Fibroblast of lung (primary cell): ENCODE data around the gene NEDD4. TPM values are rescaled to one million over a fixed set of nuclear protein-coding genes. Genes with fewer than 3 reads are reported as not detected.

Experiments
- DNase-seq, 2 donors: peaks; one replicate each; pipeline versions ENCODE4 v3.0.0 to v3.0.0-alpha.2; 2010; ENCODE audit warnings: low read depth in 2 of 2
- H2AFZ ChIP-seq: 2 replicates; pipeline ENCODE4 v1.5.1; 2012; ENCODE audit warnings: low read length, control low read depth, inconsistent platforms
- H3K27ac ChIP-seq: 2 replicates; pipeline ENCODE4 v1.5.1; 2011; ENCODE audit warnings: low read length, control low read depth; ENCODE audit not compliant: insufficient read depth
- H3K27me3 ChIP-seq: 2 replicates; pipeline ENCODE4 v1.5.1; 2011; ENCODE audit warnings: mild to moderate bottlenecking, low read length; ENCODE audit not compliant: control insufficient read depth, insufficient read depth
- H3K36me3 ChIP-seq: 2 replicates; pipeline ENCODE4 v1.5.1; 2011; ENCODE audit warnings: low read length; ENCODE audit not compliant: control insufficient read depth, insufficient read depth
- H3K4me1 ChIP-seq: 2 replicates; pipeline ENCODE4 v1.5.1; 2011; ENCODE audit warnings: low read length; ENCODE audit not compliant: control insufficient read depth, insufficient read depth; ENCODE audit errors: extremely low read depth
- H3K4me2 ChIP-seq: 2 replicates; pipeline ENCODE4 v1.5.1; 2011; ENCODE audit warnings: low read length, control low read depth; ENCODE audit not compliant: insufficient read depth; ENCODE audit errors: extremely low read depth
- H3K4me3 ChIP-seq, 4 experiments: fragments of 200-600 bp in 1 of 4; sonication (generic) in 1 of 4; replicated peaks in 1 of 4; 2 replicates each; pipeline ENCODE4 v1.5.1; 2011 to 2016; ENCODE audit warnings: low read length in 4 of 4, low read depth in 3 of 4, mild to moderate bottlenecking in 3 of 4, control low read depth in 2 of 4, inconsistent platforms in 1 of 4, mixed read lengths in 1 of 4; ENCODE audit not compliant: insufficient read depth in 1 of 4; ENCODE audit errors: control extremely low read depth in 1 of 4
- H3K79me2 ChIP-seq: 2 replicates; pipeline ENCODE4 v1.5.1; 2012; ENCODE audit warnings: mild to moderate bottlenecking, low read length, inconsistent platforms; ENCODE audit not compliant: control insufficient read depth, insufficient read depth
- H3K9ac ChIP-seq: 2 replicates; pipeline ENCODE4 v1.5.1; 2011; ENCODE audit warnings: mild to moderate bottlenecking, low read length, control low read depth; ENCODE audit not compliant: insufficient read depth
- H3K9me3 ChIP-seq: 2 replicates; pipeline ENCODE4 v1.5.1; 2012; ENCODE audit warnings: low read depth, low read length; ENCODE audit not compliant: control insufficient read depth, insufficient read depth
- H4K20me1 ChIP-seq: 2 replicates; pipeline ENCODE4 v1.5.1; 2011; ENCODE audit warnings: low read length; ENCODE audit not compliant: control insufficient read depth, insufficient read depth; ENCODE audit errors: extremely low read depth
- EZH2 ChIP-seq: IDR thresholded peaks from 2 replicates; pipeline ENCODE4 v1.5.1; 2012; ENCODE audit warnings: low read length, control low read depth, mild to moderate bottlenecking; ENCODE audit errors: missing control alignments
- polyA plus RNA-seq, 2 donors: library from polyadenylated mRNA; depleted of rRNA in 1 of 2; stranded (reverse) in 1 of 2; unstranded in 1 of 2; fragments of >200 nt; gene quantifications; 2 replicates each; pipeline ENCODE4 v1.2.1, GENCODE V29; 2011 to 2012; ENCODE audit warnings: missing spikeins in 1 of 2
- total RNA-seq: library from RNA; depleted of rRNA; stranded (reverse); fragments of >200 nt; gene quantifications from 2 replicates; pipeline ENCODE4 v1.2.1, GENCODE V29; 2014
- TF ChIP-seq, protein P1 (sequence below), 2 donors: IDR thresholded peaks in 1 of 2; conservative IDR thresholded peaks in 1 of 2; 1 replicate in 1 of 2; 2 replicates in 1 of 2; pipeline ENCODE4 v1.5.1; 2011 to 2012; ENCODE audit warnings: low read length in 2 of 2, control low read depth in 1 of 2, inconsistent platforms in 1 of 2, low read depth in 1 of 2, mild to moderate bottlenecking in 1 of 2

Gene NEDD4
- total and polyA plus RNA-seq, 2 donors (not counting 1 experiment from before 2014, with no cell fraction given), result 21.6 to 30.9 TPM

DNA sequence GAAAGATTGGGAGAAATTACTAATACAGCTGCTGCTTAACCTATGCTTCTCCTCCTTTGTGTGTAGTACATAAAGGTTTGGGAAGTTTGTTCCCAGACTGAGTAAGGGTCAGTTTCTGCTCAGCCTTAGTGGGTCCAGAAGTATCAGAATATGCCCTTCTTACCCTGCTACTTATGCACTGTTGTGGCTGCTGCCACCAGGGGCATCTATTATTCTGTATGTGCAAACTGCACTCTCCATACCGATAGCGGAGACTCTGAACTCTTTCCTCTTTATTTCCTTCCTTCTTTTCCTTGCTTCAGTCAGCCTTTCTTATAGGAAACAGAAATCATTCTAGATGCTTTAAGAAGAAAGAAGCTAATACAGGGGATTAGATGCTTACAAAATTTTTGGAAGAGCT, 4.0 kb downstream of the NEDD4 start:
- DNase-seq, result no peak
- H3K36me3 ChIP-seq, result no peaks in the 10 kb centered on the region

DNA sequence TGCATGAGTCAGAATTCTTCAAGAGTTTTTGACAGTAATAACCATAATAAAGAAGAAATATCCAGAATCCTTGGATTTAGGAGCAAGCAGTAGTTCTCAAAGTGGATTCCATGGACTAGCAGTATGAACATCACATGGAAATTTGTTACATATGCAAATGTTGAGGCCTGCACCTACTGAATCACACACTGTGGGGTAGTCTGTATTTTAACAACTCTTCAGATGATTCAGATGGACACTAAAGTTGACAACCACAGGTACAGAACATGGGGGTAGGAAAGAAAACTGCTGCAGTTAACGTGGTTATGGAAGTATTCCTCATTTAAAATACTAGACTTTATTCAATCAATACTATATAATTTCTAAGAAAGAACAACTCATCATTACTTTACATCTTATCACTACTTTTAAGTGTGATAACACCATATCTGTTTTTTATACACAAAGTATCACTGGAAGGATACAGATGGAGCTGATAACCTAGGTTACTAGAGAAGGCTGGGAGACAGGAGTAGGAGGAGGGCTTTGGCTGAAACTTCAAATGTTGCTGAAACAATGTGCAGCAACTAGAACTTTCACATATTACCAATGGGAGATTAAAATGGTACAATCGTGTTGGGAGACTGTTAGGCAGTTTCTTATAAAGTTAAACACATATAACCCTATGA, 11.7 kb downstream of the NEDD4 start:
- H3K79me2 ChIP-seq, result peaks cover 23% of the 10 kb centered on the region

More for the DNA sequence above, 4.0 kb downstream of the NEDD4 start:
- no peak overlapping the region for H3K9ac ChIP-seq
- H2AFZ ChIP-seq, result no peak overlapping the region
- peaks cover 41% of the 10 kb centered on the region for H3K79me2 ChIP-seq
- H3K4me1 ChIP-seq, result no peaks in the 10 kb centered on the region
- no peak for TF ChIP-seq EZH2
- TF ChIP-seq, protein P1, sequence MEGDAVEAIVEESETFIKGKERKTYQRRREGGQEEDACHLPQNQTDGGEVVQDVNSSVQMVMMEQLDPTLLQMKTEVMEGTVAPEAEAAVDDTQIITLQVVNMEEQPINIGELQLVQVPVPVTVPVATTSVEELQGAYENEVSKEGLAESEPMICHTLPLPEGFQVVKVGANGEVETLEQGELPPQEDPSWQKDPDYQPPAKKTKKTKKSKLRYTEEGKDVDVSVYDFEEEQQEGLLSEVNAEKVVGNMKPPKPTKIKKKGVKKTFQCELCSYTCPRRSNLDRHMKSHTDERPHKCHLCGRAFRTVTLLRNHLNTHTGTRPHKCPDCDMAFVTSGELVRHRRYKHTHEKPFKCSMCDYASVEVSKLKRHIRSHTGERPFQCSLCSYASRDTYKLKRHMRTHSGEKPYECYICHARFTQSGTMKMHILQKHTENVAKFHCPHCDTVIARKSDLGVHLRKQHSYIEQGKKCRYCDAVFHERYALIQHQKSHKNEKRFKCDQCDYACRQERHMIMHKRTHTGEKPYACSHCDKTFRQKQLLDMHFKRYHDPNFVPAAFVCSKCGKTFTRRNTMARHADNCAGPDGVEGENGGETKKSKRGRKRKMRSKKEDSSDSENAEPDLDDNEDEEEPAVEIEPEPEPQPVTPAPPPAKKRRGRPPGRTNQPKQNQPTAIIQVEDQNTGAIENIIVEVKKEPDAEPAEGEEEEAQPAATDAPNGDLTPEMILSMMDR (conservative IDR thresholded peaks at IDR 0.05 in 1 of 2, IDR thresholded peaks at IDR 0.05 in 1 of 2; ENCODE audit: low read depth in 1 of 2, low read length in 2 of 2), result no peak
- H3K4me2 ChIP-seq, result no peak overlapping the region
- H3K27ac ChIP-seq, result no peak overlapping the region
- no peak overlapping the region for H3K4me3 ChIP-seq
- no peaks in the 10 kb centered on the region for H4K20me1 ChIP-seq
- H3K9me3 ChIP-seq, result no peaks in the 10 kb centered on the region
- H3K27me3 ChIP-seq, result no peaks in the 10 kb centered on the region

GRCh38 chr15:55980511-55980910, 12.9 kb downstream of the NEDD4 start:
- Histone ChIP-seq H3K27me3 (no peaks in the 10 kb centered on the region), H3K79me2 (peaks cover 22% of the 10 kb centered on the region), H2AFZ (no peak overlapping the region), H3K9me3 (no peaks in the 10 kb centered on the region), H3K4me3 (no peak overlapping the region), H3K27ac (no peak overlapping the region), H4K20me1 (no peaks in the 10 kb centered on the region), H3K9ac (no peak overlapping the region), H3K36me3 (no peaks in the 10 kb centered on the region), H3K4me2 (no peak overlapping the region), H3K4me1 (no peaks in the 10 kb centered on the region)
- DNase-seq, result no peak
- TF ChIP-seq EZH2, result no peak
- TF ChIP-seq, protein P1 (conservative IDR thresholded peaks at IDR 0.05 in 1 of 2, IDR thresholded peaks at IDR 0.05 in 1 of 2; ENCODE audit: low read depth in 1 of 2, low read length in 2 of 2), result no peak

More for the DNA sequence above, 11.7 kb downstream of the NEDD4 start:
- H3K4me1 ChIP-seq, result no peaks in the 10 kb centered on the region
- no peak overlapping the region for H3K4me3 ChIP-seq
- no peak overlapping the region for H3K4me2 ChIP-seq
- no peaks in the 10 kb centered on the region for H3K36me3 ChIP-seq
- DNase-seq, result no peak
- no peak overlapping the region for H2AFZ ChIP-seq
- H3K27me3 ChIP-seq, result no peaks in the 10 kb centered on the region
- TF ChIP-seq EZH2, result no peak
- TF ChIP-seq, protein P1 (conservative IDR thresholded peaks at IDR 0.05 in 1 of 2, IDR thresholded peaks at IDR 0.05 in 1 of 2; ENCODE audit: low read depth in 1 of 2, low read length in 2 of 2), result no peak
- no peak overlapping the region for H3K9ac ChIP-seq
- H3K9me3 ChIP-seq, result no peaks in the 10 kb centered on the region
- no peaks in the 10 kb centered on the region for H4K20me1 ChIP-seq
- no peak overlapping the region for H3K27ac ChIP-seq
